ENCODE measurements around the gene HUNK.
"Not testable (repeated sequence)": the region's sequence is repeated elsewhere in the genome, so short reads cannot be mapped to it uniquely, and the experiment has no call there.

The HUNK gene

DNA sequence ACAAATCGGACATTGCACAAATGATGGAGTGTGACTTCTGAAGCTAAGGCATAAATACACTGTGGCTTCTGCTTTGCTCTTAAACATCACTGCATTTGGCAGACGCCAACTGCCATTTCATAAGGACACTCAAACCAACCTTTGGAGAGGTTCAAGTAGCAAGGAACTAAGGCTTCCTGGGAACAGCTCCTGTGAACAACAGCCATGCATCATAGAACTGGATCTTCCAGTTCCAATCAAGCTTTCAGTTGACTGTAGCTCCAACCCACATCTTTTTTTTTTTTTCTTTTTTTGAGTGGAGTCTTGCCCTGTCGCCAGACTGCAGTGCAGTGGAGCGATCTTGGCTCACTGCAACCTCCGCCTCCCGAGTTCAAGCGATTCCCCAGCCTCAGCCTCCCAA lies 10.7 kb upstream of the HUNK start:
- no peak for DNase-seq (ENCODE audit: low read depth)
- H3K4me3 ChIP-seq (ENCODE audit: low read depth, low read length), result no peak overlapping the region
- TF ChIP-seq, protein P1, sequence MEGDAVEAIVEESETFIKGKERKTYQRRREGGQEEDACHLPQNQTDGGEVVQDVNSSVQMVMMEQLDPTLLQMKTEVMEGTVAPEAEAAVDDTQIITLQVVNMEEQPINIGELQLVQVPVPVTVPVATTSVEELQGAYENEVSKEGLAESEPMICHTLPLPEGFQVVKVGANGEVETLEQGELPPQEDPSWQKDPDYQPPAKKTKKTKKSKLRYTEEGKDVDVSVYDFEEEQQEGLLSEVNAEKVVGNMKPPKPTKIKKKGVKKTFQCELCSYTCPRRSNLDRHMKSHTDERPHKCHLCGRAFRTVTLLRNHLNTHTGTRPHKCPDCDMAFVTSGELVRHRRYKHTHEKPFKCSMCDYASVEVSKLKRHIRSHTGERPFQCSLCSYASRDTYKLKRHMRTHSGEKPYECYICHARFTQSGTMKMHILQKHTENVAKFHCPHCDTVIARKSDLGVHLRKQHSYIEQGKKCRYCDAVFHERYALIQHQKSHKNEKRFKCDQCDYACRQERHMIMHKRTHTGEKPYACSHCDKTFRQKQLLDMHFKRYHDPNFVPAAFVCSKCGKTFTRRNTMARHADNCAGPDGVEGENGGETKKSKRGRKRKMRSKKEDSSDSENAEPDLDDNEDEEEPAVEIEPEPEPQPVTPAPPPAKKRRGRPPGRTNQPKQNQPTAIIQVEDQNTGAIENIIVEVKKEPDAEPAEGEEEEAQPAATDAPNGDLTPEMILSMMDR (IDR thresholded peaks at IDR 0.05; ENCODE audit: low read depth, low read length), result no peak
- TF ChIP-seq POLR2A (IDR thresholded peaks at IDR 0.05; ENCODE audit: extremely low read depth, insufficient read length) (no peak), MYC (IDR thresholded peaks at IDR 0.05; ENCODE audit: low read depth, low read length) (no peak)
- TF ChIP-seq, protein P2, sequence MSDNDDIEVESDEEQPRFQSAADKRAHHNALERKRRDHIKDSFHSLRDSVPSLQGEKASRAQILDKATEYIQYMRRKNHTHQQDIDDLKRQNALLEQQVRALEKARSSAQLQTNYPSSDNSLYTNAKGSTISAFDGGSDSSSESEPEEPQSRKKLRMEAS (IDR thresholded peaks at IDR 0.05; ENCODE audit: low read depth, low read length), result no peak

GRCh38 chr21:31865429-31865970 lies 7.3 kb upstream of the HUNK start:
- TF ChIP-seq POLR2A (IDR thresholded peaks at IDR 0.05; ENCODE audit: extremely low read depth, insufficient read length) (no peak), MYC (IDR thresholded peaks at IDR 0.05; ENCODE audit: low read depth, low read length) (no peak)
- TF ChIP-seq, protein P1 (IDR thresholded peaks at IDR 0.05; ENCODE audit: low read depth, low read length), result no peak
- TF ChIP-seq, protein P2 (IDR thresholded peaks at IDR 0.05; ENCODE audit: low read depth, low read length), result no peak
- DNase-seq (ENCODE audit: low read depth), result no peak
- H3K4me3 ChIP-seq (ENCODE audit: low read depth, low read length), result no peak overlapping the region

GRCh38 chr21:31866077-31866511 lies 6.7 kb upstream of the HUNK start:
- TF ChIP-seq, protein P1 (IDR thresholded peaks at IDR 0.05; ENCODE audit: low read depth, low read length), result peak; percentile 67
- TF ChIP-seq, protein P2 (IDR thresholded peaks at IDR 0.05; ENCODE audit: low read depth, low read length), result peak; percentile 46; the same call in 1 of the 2 replicates
- no peak for TF ChIP-seq POLR2A (IDR thresholded peaks at IDR 0.05; ENCODE audit: extremely low read depth, insufficient read length)
- peak; percentile 45; the same call in 1 of the 2 replicates for TF ChIP-seq MYC (IDR thresholded peaks at IDR 0.05; ENCODE audit: low read depth, low read length)
- peak; percentile 80 for DNase-seq (ENCODE audit: low read depth)
- no peak overlapping the region for H3K4me3 ChIP-seq (ENCODE audit: low read depth, low read length)

GRCh38 chr21:31869750-31870149 lies 3.1 kb upstream of the HUNK start:
- H3K4me3 ChIP-seq (ENCODE audit: low read depth, low read length), result no peak overlapping the region
- TF ChIP-seq MYC (IDR thresholded peaks at IDR 0.05; ENCODE audit: low read depth, low read length) (no peak), POLR2A (IDR thresholded peaks at IDR 0.05; ENCODE audit: extremely low read depth, insufficient read length) (no peak)
- TF ChIP-seq, protein P2 (IDR thresholded peaks at IDR 0.05; ENCODE audit: low read depth, low read length), result no peak
- TF ChIP-seq, protein P1 (IDR thresholded peaks at IDR 0.05; ENCODE audit: low read depth, low read length), result no peak
- no peak for DNase-seq (ENCODE audit: low read depth)

GRCh38 chr21:31870472-31871193 lies 2.2 kb upstream of the HUNK start:
- H3K4me3 ChIP-seq (ENCODE audit: low read depth, low read length), result no peak overlapping the region
- DNase-seq (ENCODE audit: low read depth), result no peak
- TF ChIP-seq POLR2A (IDR thresholded peaks at IDR 0.05; ENCODE audit: extremely low read depth, insufficient read length) (no peak), MYC (IDR thresholded peaks at IDR 0.05; ENCODE audit: low read depth, low read length) (no peak)
- TF ChIP-seq, protein P1 (IDR thresholded peaks at IDR 0.05; ENCODE audit: low read depth, low read length), result no peak
- TF ChIP-seq, protein P2 (IDR thresholded peaks at IDR 0.05; ENCODE audit: low read depth, low read length), result no peak

DNA sequence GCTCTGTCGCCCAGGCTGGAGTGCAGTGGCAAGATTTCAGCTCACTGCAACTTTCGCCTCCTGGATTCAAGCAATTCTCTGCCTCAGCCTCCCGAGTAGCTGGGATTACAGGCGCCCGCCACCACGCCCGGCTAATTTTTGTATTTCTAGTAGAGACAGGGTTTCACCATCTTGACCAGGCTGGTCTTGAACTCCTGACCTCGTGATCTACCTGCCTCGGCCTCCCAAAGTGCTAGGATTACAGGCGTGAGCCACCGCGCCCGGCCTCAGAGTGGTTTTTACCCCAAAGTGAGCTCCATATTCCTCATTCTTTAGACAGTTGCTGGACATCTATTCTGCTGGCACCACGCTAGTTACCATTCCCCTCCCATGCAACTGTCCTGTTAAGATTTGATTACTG lies 1.4 kb upstream of the HUNK start:
- not testable (repeated sequence) for H3K4me3 ChIP-seq (ENCODE audit: low read depth, low read length); DNase-seq (ENCODE audit: low read depth)
